Suppressor macrophage (primary cell): ENCODE measurements around the gene COMMD1.
"Not testable (repeated sequence)": the region's sequence is repeated elsewhere in the genome, so short reads cannot be mapped to it uniquely, and the experiment has no call there.

ENCODE experiments used
- DNase-seq, 4 experiments: peaks; one replicate each; pipeline ENCODE4 v3.0.0-alpha.2; 2020 to 2022

The COMMD1 gene

DNA sequence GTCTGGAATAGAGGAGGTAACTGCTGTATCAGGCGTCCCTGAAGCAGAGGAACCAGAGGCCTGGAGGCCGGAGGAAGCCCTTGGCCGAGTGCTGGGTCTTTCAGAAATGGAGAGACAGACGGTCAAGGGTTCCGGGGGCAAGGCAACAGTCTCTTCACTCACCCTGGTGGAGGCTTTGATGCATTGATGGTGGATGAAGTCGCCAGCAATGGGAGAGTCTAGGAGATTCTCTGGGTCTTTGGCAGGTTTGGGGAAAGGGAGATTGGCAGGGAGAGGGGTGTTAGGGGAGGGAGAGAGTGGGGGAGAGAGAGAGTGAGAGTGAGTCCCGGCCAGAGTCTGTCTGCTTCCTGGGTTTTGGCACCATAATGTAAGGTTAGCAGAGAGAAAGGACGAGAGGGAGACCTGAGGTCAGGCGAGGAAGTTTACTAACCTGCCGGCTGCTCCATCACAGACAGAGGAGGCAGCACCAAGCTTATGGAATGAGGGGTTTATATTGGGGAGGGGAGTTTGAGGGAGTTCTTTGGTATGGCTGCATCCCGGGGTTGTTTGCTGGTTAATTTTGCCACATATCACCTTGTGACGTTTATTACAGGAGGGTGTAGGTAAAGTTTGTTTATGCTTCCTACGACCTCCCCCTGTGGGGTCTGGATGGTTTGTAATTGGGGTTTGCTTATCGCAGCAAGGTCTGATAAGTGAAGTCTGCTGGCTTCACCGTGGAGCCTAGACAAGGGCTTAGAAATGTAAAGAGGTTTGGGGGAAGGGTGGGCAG is 19.6 kb downstream of the COMMD1 start:
- DNase-seq = no peak

DNA sequence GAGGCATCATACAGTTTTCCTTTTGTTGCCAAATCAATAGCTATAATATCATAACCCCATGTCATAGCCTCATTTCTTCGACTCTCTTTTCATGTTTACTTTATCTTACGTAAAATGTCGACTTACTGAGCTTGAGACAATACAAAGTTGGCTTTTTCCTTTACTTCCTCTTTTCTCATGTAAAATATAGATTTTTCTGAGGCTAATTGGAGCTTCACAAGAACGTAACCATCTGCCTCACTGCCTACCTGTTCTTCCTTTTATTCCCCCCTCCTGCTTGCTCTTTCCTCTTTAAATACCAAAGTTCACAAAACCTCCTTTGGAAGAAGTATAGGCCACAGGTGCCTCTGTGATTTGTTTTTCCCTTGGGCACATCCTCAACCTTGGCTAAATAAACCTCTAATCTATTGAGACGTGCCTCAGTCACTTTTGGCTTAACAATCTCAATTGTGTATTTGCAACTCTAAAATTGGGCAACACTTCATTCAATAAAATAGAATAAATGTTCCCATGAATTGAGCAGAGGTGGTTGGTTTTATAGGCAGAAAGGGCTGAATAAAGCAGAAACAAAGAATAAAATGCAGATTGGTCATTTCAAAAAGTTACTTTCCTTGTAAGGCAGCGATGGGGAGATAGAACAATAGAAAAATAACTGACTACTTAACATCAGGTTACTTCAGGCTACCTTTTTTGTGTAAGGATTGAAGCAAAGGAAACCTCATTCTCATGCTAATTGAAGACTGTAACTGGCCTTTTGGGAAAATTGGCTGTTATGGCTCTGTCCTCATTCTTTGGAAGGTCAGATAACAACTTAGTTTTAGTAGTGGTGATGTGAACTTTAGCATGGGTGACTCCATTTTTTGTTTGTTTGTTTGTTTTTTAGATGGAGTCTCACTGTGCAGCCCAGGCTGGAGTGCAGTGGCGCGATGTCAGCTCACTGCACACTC is 21.3 kb downstream of the COMMD1 start:
- peak in 2 of 4 experiments; percentile 21 to 36 for DNase-seq

DNA sequence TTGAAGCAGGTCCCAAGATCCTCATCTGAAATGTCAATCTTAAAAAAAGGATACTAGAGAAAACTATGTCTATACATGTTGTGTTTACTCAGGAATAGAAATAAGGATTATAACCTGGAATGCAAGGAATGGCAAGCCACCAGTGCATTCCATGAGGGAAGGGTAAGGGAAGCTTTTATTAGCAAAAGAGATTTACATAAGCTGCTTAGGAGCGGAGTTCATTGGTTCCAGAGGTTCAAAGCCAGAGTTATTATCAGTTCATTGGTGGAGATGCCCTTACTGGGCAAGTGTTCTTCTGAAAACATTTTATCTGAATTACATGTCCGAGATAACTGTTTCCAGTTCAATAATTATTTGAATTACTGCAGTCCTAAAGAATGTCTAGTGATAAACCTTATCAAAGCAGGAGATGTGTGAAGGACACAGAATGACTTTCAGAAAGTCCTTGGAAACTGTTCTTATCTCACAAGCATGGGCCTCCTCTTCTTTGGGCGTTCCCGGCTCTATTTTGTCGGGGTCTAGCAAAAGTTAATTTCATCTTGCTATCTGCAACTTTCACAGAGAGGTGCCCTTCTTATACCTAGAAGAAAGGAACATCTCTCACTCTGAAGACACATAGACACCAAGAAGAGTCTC is 23.5 kb downstream of the COMMD1 start:
- DNase-seq = no peak

DNA sequence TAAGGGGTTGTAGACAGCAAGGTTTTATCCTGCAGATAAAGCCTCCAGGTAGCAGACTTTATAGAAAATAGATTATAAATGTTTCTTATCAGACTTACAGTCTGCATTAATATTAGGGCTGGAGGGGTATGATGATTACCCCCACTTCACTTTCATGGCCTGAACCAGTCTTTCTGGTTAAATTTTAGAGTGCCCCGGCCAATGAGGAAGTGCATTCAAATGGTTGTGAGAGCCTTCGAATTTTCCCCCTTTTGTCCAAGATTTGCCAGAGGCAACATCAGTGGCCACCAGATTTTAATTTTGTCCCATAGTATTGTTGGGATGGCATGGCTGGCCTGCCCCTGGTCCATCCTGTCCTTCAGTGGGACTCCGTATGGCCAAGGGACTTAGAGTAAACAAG is 31.6 kb downstream of the COMMD1 start:
- DNase-seq = no peak

DNA sequence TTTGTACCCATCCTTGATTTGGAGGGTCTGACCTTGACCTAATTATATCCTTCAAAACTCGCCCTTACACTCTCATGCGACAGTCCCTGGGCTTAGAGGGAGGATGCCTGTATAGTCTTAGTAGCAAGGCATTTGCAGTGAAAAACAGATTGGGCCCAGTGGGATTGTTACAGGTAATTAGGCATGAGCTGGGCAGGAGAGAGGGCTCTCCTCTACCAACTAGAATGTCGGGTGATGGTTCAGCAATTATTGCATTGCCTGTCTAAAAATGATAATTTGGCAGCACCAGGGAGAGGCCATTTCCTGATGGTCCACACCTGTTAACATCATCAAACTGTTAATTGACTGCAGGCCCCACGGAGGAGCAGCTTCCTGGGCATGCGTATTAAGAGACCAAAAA is 32.4 kb downstream of the COMMD1 start:
- DNase-seq = no peak

DNA sequence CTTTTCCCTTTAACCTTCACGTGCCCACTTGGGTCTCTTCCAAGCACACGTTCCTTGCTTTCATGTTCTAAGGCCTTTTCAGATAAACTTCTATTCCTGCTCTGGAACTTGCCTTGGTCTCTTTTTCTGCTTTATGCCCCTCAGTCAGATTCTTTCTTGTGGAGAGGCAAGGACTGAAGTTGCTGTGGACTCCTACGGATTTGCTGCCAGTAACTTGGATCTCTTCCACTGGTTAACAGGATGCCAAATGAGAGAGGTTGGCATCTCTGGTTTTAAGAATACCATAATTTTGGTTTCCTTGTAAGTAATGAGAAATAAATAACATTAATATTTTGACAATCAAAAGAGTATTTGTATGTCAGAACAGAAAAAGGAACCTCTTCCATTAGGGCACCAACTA is 33.0 kb downstream of the COMMD1 start:
- no peak for DNase-seq

DNA sequence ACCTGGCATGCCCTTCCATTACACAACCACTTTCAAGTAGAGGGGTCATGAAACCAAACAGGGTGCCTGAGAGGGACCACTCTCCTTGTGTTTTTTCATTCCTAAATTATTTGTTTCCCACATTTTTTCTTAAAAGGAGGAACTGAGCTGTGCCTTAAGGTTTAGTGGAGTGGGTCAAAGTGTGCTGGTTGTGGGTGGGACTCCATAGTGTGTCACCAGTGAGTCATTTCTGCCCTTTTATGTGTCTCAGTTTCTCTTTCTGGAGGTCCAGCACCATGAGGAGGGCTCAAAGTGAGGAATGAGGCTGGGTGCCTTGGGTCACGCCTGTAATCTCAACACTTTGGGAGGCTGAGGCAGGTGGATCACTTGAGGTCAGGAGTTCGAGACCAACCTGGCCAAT is 37.8 kb downstream of the COMMD1 start:
- peak; percentile 24 to 60 (median 50) for DNase-seq

DNA sequence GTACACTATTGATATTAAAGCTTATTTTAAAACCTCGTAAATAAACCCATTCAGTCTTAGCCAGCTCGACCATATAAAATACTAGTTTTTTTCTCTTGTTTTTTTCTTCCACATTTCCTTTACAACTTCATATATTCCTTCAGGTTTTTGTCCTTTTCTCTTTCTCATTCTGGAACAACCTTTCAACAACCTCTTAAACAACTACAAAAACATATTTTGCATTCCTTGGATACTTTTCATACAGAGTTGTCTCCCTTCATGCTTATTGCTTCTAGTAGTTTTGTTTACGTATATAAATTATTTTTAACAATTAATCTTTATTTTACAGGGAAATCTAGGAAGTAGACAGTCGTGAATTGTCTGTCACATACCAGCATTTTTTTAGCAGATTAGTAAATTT is 41.2 kb downstream of the COMMD1 start:
- no peak for DNase-seq

DNA sequence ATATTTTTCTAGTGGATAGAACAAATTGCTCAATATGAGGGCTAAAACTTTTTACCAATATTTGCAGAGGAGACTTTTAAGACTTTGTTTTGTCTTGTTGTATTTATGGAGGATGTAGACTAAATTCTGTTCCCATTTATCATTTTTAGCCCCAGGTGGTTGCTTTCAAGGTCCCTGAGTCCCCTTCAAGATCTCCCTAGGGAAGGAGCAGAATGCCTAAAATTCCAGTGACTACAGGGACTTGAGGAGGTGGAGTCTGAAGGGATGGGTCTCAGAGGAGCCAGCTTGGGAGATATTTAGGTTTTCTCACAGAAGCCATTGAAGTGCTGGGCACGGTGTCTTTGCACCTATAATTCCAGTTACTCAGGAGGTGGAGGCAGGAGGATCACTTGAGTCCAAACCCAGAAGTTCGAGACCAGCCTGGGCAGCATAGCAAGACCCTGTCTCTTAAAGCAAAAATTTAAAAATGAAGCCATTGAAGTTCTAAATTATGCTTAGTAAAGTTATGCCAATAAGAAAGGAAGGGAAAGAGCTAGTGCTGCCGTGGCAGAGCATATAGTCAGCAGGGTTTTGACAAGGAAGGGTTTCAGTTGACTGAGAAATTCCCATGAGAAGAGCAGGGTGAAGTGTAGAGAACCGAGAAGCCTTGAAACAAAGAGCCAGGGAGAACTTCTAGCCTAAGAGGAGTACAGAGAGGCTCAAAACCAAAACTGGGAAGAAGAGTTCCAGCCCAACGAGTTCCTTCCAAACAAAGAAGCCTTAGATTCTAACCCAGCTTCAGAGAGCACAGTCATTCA is 43.4 kb downstream of the COMMD1 start:
- no peak for DNase-seq

DNA sequence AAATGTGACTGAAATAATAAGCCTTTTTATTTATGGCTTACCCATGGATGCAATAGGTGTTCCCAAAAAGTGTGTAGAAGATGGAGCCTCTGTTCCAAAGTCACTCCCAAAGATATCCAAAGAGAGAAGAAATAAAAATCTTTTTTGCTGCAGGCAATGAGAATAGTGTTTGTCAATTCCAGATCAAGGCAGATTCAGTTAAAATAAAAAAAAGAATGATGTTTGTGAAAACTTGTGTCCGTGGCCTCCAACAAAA is 43.9 kb downstream of the COMMD1 start:
- DNase-seq = no peak

DNA sequence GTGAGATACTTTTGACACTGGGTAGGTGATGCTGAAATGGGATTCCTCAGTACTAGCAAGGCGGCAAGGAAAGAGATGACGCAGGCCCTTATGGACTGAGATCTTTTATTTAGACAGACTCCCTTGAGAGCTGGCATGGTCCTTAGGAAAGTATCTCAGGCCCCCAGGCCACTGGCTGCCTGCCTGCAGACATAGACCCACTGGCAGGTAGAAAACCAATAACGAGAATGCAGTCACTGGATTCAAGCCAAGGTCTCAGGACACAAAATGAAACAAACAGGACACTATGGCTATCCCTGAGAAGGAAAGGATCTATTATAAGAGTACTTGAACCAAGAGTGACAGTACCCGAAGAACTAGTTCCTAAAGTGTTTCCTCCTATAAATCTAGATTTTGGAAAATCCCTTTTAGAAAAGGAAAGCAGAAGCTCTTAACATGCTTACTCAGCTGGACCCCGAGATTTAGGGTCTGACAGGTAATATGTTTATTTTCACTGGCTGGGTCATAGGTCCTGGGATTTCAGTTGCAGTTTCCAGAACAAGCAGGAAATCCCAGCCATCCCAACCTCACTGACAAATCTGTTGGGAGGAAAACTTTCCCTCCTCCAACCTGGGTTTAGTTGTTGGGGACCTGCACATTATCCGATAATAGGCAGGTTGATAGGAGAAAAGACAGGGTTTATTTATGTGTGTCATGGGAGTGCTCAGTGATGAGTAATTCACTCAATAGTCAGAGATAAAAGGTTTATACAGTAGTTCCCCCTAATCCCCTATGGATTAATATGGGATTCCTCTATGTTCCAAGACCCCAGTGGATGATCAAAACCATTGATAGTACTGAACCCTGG is 44.5 kb downstream of the COMMD1 start:
- peak in 1 of 4 experiments; percentile 14 for DNase-seq

DNA sequence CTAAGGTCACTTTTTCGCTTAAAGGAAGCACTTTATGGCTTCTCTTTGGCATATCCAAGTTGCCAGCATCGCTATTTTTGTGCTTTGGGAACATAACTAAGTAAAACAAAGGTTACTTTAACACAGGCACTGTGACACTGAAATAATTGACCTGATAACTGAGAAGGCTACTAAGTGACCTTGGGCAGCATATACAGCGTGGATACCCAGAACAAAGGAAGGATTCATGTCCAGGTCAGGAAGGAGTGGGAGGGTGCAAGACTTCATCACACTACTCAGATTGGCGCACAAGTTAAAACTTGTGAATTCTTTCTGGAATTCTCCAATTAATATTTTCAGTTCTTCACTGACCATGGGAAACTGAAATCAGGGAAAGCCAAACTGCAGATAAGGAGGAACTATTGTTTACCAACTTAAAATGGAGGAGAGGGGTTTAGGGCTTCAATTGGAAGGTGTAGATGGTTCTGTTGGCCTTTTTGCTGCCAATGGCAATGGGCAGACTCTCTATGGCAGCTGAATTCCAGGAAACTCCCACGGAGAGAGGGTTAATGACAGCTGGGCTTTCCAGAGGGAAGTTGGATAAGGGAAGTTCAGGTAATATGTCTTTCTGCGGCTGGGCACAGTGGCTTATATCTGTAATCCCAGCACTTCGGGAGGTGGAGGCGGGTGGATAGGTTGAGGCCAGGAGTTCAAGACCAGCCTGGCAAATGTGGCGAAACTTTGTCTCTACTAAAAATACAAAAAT is 45.3 kb downstream of the COMMD1 start:
- peak in 3 of 4 experiments; percentile 4 to 17 (median 10) for DNase-seq

DNA sequence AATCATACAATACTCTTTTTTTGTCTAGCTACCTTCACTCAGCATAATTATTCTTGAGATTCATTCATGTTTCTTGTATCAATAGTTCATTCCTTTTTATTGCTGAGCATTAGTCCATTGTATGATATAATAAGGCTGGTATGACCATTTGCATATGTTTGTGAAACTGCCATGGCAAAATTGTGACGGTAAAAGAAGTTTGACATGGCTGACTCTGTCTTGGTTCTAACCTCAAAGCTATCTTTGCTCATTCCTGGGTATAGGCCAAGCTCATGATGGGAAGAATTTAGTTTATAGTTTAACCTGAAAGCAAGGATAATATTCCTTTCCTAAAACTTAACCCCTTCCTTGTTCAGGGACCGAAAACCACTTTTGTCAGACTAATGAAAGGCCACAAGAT is 46.4 kb downstream of the COMMD1 start:
- no peak for DNase-seq

DNA sequence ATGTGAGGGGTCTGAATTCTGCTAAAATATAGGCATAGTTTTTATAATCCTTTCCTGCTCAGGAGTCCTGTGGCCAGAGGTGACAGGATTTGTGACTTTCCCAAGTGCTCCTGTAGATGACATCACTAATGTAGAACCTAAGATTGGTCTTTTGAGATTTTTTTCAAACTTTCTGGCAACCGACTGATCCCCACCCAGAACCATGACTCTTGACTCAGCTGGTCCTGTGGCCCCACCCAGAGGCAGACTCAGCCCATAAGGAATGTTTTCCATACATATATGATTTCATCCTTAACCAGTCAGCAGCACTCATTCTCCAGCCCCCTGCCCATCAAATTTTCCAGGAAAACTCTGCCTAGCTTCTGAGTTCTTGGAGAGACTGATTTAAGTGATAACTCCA is 46.8 kb downstream of the COMMD1 start:
- no peak for DNase-seq

DNA sequence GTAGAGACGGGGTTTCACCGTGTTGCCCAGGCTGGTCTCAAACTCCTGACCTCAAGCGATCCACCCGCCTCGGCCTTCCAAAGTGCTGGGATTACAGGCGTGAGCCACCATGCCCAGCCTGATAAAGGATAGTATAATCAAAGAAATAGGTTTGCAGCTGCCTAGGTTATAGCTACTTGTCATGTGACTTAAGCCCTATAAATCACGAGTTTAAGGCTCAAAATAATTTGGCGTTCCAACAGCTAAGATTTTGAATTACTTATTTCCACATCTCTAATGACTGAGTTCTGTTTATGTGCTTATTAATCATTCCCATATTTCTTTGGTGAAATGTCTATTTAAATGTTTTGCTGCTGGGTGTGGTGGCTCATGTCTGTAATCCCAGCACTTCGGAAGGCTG is 49.4 kb downstream of the COMMD1 start:
- DNase-seq = not testable (repeated sequence)

DNA sequence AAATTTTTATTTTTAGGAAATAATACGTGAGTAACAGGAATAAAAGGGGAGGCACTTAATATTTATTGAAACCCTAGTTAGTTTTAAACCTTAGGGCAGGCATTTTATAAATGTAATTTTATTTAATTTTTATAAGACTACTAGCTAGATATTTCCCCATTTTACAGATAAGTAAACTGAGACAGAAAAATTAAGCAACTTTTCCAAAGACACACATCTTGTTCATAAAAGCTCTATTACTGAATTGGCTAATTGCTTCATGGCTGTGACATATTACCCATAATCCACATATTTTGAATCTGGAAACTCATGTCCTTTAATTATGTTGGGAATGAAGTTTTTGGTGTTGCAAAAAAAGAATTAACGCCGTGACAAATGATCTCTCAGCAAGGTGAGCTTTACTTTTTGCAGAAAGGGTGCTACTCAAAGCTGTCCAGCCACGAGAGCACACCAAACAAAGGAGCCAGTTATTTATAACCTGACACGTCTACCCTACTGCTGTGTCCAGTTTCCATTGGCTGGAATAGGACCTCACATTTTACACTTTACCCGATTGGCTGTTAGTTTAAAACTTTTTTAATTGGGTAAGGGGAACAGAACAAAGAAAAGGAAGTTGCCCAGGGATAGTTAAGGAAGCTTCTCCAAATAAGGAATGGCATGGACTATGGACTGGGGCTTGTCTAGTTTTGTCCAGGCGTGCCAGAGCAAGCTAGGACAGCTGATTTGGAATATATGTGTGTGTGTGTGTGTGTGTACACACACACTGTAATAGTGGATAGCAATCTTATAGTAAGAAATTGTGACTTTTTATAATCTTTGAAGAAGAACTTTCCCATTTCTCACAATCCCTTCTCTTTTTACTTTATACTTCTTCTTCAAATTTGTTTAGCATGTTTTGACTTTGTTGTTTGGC is 54.2 kb downstream of the COMMD1 start:
- DNase-seq = peak in 1 of 4 experiments; percentile 9

DNA sequence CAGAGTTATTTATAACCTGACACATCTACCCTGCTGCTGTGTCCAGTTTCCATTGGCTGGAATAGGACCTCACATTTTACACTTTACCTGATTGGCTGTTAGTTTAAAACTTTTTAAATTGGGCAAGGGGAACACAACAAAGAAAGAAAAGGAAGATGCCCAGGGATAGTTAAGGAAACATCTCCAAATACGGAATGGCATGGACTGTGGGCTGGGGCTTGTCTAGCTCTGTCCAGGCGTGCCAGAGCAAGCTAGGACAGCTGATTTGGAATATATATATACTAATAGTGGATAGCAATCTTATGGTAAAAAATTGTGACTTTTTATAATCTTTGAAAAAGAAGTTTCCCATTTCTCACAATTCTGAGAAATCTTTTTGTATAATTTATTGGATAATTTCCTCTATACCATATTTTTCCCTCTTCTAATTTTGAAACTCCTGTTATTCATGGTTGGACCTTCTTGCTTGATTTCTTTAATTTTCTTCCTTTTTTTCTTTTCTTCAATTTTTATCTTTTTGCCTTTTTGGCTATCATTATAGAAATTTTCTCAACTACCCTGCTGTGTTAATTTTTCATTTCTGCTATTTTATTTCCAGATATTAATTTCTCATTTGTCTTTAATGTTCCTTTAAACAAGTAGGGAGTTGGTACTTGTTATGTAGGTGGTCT is 55.9 kb downstream of the COMMD1 start:
- no peak for DNase-seq

DNA sequence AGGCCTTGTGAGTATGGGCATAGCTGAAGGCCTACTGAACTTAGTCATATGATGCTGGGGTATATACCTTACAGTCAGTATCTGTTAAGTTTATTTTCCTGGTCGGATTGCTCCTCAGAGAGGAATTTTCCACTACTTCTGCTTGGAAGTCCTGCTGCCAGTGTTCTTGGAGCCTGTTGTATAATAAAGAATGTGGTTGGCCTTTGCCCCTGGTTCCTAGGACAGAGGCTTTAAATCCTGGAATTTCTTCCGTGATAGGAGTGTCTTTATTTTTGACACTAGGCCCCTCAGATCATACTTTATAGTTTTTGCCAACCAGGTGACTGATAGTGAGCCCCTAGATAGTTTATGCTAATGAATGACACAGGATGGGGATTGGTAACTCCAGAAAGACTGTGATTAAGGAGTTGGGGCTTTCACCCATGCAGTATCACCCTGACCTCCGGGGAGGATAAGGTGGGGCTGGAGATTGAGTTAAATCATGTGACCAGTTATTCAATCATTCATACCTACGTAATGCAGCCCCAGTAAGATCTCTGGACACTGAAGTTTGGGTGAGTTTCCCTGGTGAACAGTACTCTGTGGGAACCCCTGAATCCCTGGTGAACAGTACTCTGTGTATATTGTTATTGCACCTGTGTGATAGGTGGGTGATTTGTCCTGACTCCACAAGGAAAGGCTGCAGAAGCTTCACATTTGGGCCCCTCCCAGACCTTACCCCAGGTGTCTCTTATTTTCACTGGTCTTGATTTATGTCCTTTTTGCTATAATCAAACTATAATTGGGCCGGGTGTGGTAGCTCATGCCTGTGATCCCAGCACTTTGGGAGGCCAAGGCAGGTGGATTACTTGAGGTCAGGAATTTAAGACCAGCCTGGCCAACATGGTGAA is 56.9 kb downstream of the COMMD1 start:
- DNase-seq = no peak
